HG03571 (cell line): ENCODE data around the gene PIR.

Experiments
- ATAC-seq: cut with Tn5 transposase; IDR thresholded peaks from one replicate; pipeline ENCODE4 v1.9.1; 2021; ENCODE audit not compliant: unreplicated experiment

PIR gene

DNA sequence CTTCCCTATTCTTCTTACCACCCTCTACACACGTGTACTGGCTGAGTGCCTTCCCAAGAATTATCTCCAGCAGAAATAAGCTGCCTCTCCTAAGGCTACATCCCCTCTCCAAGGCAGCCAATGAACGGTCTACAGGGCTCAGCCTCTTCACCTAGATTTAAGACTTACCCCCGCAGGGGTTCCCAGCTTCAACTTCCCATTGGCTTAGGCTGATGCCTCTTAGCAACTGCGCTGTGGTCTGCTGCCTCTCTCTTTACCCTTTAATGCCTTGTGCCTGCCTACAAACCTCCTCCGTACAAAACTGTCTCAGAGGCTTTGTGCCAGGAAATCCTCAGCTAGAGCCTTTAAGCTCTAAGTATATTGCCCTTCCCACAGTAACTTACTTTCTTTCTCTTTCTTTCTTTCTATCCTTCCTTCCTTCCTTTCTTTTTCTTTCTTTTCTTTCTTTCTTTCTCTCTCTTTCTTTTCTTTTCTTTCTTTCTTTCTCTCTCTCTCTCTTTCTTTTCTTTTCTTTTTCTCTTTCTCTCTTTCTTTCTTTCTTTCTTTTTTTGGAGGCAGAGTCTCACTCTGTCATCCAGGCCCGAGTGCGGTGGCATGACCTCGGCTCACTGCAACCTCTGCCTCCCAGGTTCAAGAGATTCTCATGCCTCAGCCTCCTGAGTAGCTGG is 142.7 kb downstream of the PIR start:
- ATAC-seq: no peak

DNA sequence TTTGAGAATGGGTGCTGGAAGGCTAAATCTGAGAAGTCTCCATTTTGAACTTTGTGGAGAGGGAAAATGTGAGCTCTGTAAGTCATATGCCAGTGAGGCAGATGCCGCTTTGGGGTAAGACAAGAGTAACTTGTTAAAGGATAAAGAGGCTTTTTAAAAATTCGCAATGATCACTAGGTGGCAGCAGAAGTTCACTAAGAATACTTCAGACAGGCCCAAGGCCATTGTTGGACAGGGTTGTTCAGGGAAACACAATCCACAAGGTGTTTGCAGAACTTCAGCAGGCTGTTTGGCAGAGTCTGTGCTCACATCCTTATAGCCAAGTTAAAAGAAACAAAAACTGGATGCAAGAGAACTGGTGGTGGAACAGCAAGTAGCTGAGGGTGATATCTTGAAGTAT is 144.1 kb downstream of the PIR start:
- no peak for ATAC-seq

DNA sequence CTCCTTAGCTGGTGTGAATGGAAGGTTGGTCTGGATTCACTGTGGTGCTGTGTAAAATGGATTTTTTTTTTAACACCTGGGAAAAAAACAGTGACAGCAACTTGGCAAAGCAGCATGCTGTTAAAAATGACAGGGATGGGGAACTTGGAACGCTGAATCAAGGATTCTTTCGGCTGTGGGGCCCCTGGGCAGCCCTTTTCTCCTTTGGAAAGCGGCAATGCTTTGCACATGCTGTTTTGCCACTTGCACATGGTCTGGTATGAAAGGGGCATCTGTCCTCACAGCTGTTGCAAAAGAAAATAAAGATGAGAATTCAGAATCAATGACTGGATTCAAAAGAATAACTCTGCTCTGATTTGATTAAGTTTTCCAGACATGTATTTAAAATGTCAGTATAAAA is 147.2 kb downstream of the PIR start:
- no peak for ATAC-seq

DNA sequence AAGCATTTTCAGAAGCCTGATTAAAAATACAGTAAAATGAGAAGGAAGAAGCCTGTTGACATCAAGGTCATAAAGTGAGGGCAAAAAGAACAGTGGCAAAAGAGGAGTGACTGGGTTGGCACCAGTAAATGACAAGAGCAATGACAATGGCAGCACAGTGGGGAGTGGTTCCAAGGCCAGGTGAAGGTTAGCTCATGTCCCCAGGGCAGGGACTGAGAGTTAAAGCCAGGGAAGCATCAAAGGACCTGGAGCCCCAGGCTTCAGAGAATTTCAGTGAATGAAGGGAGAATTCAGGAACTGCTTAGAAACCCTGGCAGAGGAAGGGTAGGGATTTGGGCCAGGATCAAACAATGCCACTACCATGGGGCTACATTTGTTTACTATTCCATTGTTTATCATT is 149.0 kb downstream of the PIR start:
- ATAC-seq: no peak

DNA sequence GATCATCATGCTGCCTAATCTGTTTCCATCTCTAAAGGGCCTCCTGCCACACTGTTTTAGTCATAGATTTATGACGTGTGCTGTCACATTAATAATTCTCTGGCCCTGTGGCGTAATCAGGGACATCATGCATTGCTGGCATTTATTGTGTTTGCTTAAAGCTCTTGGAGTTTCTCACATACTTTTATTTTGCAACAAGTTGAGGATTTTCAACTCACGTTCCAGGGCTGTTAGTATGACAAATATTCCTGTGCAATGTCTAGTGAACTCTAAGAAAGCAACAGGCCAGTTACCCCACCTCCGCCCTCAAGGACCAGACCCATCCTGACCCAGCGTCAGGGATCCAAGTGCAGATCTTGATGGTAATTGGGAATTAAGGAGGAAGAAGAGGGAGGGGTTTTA is 150.1 kb downstream of the PIR start:
- ATAC-seq: no peak

DNA sequence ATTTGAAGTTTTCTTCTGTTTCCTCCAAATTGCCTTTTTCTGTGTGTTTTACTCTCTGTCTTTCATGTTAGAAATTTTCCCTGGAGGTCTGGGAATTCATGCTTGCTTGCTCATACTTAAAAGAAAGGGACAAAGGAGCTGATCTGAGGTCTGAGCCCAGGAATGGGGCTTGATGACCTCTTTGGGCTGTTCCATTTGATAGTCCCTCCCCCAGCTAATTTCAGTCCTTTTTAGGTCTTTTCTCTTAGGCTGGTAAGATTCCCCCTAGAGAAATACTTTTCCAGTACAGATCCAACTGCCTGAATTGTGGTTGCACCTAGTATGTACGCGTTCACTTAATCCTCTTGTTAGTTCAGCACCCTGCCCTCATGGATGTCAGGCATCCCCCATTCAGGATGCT is 152.3 kb downstream of the PIR start:
- no peak for ATAC-seq

DNA sequence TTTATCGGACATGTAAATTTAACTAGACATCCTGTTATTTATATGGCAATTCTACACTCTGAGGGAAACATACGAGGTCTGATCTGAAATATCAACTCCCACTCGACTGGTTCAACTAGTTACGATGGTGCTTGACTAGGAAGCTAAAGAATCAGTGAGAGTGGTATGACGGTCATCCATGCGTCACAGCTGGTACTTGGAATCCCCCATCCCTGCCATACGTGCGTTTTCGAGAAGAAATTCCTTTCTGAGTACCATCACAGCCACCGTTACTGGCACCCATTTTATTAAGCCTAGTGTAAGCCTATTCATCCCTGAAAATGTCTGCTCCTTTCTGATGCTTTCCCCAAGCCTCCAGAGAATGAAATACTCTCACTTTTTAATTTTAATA is 157.1 kb downstream of the PIR start:
- no peak for ATAC-seq

DNA sequence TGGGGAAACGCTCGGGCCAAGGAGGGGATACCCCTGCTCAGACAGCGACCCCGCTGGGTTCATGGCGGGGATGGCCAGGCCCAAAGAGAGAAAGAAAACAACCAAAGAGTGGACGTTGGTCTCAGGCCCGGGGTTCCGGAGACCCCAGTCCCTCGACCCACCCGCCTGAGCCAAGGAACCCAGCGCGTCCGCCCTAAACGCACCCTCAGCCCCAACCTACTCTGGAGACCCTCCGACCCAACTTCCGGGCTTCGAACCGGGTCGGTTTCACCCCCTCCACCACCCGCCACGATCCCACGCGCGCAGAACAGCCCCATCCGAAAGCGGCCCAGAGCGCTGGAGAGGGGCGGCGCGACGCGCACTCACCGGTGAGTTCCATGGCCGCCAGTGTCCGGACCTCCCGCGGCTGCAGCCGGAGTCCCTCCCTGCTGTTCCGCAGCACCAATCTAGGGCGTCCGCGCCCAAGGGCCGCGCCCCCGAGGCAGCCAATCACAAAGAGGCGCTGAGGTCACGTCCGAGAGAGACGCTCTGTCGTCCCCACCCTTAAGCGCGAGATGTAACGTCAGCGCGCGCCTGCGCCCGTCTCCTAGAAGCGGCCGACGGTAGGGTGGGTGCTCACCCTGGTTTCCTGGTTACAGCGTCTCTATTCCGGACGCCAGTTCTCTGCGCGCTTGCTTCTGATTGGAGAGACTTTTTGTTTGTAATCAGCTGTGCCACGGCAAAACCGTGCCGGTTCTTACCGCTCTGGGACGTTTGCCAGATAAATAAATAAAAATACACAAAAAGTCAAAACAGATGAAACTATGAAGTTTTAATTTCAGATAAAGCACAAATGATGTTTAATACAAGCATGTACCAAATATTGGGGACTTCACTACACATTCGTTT is 157.8 kb downstream of the PIR start, which contains the start of gene PIGA:
Gene PIGA (minus strand): TSS at position 389 of the 888 bp plus-strand sequence. CDS start 3,593 bp downstream, outside the sequence.
- ATAC-seq: peak; percentile 100
